IPS DF 4.7 (cell line): ENCODE measurements around the gene DGCR8.

Experiments
- DNase-seq: peaks from one replicate; pipeline ENCODE4 v3.0.0-alpha.2; 2013; ENCODE audit warnings: low spot score; ENCODE audit errors: extremely low read depth

The DGCR8 gene

DNA sequence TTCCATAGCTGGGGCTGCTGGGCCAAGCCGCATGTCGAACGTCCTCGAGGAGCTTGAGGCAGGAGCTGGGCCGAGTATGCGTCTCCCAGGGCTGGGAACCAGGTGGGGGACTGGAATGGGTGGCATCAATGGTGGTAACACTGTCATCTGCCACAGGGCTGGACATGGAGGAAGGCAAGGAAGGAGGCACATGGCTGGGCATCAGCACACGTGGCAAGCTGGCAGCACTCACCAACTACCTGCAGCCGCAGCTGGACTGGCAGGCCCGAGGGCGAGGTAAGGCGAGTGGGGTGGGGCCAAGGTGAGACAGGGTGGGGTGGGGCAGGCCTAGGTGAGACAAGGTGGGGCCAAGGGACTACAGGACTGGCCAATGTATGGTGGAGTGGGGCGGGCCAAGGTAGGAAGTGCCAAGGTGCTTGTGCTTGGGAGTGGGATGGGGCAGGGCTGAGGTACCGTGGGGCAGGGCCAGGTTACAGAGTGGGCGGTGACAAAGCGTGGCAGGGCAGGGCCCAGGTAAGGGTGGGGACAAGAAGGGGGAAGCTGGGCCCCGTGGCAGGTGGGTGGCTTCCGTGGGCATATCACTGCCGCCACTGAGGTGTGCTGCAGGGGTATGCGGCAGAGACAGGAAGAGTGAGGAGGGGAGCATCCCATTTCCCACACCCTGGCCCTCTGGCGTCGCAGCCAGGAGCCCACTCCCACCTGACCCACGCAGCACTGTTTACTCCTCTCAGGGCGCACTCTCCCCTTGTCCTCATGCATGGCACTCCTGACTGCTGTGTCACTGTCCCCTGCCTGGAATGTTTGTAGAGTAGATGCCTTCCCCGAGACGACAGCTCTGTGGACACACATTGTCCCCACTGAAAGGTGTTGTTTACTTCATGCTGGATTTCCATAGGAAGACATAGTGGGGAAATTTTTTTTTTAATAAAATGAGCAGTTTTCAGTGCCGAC, 27.5 kb upstream of the DGCR8 start:
- no peak for DNase-seq

DNA sequence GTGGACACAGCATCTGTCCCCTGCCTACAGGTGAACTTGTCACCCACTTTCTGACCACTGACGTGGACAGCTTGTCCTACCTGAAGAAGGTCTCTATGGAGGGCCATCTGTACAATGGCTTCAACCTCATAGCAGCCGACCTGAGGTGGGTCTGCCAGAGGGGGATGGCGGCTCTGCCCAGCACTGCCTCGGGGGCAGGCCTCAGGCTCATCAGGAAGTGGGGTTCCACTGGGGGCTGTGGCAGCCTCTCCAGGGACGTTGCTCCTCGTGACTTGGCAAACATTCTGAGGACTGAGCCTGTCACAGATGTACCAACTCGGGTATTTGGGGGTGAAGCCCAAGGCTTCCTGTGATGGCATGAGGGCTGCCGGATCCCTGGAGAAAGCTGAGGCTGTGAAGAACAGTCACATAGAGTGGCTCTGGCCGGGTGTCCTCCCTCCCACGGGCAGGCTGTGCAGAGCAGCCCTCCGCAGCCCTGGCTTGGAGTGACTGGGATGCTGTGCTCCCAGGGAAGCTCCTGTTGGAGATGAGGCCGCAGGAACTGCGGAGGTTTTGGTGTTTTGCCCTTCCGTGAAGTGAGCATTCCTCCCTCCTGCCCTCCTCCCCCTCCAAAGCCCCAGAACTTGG, 26.5 kb upstream of the DGCR8 start:
- DNase-seq: no peak

DNA sequence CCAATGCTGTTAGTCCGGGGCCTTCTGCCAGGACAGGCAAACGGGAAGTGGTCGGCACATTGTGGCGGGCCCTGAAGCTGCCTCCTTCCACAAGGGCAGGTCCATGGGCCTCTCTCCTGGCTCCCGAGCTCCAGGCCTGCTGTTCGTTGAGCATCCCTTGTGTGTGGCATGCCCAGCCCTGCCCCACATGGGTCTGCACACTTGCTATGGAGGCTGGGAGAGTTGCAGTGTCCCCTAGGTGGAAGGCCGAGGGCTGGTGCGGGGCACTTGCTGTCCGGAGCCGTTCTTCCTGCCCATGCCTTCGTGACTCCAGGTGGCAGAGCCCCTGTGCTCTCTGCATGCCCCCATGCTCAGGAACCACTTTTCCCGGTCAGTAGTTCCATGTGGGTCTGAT, 26.0 kb upstream of the DGCR8 start:
- DNase-seq: no peak

DNA sequence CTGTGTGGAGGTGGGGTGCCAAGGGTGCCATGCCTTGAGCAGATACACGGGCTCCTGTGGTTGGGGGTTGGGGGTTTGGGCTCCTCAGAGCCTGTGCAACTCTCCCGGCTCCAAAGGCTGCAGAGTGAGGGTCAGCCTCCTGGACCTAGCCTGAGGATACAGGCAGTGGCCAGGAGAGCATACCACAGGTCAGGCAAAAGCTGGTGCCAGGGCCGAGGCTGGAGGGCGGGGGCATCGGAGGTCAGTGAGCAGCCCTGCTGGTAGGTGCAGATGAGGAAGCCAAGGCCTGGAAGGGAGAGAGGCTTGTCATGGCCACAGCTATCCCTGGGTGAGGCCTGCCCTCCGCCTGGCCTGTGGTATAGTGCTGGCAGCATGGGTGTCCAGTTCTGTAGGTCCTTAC, 25.6 kb upstream of the DGCR8 start:
- DNase-seq: no peak

DNA sequence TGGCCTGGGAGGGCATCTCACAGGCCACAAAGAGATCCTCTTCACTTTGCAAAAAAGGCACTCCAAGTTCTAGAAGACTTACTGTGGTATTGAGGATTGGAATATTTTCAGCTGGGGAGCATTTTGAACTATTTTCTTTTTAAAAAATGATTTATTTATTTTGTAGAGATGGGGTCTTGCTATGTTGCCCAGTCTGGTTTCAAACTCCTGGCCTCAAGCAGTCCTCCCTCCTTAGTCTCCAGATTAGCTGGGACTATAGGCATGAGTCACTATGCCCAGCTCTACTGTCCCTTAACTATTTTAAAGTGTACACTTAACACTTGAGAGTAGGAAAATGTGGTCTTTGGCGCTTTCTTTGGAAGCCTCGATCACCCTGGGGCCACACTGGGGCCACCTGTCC, 24.9 kb upstream of the DGCR8 start:
- DNase-seq: no peak

DNA sequence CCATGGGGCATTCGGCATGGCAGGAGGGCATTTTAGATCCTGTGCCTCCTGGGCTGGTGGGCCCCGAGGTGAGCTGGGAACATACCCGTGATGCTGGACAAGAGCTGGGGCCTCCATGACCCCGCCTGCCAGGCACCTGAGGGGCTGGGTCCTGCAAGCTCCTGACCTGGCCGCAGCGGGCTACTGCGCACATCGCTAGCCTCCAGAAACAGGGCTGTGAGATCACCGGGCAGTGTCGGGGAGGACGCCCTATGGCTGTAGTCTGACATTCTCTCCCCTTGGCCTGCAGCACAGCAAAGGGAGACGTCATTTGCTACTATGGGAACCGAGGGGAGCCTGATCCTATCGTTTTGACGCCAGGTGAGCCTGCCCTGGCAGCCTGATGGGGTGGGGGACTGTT, 24.4 kb upstream of the DGCR8 start:
- no peak for DNase-seq

DNA sequence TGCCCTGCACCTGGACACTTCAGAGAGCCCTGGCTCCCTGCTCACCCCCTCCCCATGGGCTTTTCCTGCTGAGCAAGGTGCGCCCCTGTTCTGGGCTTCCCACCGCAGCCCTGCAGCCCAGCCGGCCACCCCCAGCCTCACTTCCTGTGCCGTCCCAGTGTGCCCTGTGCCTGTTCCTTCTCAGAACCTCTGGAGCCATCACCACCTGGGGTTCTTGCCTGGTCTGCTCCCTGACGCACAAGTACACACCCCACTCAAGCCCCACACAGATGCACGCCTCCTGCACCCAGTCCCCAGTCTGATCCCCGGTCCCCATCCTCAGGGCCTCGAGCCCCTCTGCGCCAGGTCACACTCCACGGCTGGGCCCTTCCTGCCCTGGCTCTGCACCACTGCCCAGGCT, 23.9 kb upstream of the DGCR8 start:
- DNase-seq: no peak

DNA sequence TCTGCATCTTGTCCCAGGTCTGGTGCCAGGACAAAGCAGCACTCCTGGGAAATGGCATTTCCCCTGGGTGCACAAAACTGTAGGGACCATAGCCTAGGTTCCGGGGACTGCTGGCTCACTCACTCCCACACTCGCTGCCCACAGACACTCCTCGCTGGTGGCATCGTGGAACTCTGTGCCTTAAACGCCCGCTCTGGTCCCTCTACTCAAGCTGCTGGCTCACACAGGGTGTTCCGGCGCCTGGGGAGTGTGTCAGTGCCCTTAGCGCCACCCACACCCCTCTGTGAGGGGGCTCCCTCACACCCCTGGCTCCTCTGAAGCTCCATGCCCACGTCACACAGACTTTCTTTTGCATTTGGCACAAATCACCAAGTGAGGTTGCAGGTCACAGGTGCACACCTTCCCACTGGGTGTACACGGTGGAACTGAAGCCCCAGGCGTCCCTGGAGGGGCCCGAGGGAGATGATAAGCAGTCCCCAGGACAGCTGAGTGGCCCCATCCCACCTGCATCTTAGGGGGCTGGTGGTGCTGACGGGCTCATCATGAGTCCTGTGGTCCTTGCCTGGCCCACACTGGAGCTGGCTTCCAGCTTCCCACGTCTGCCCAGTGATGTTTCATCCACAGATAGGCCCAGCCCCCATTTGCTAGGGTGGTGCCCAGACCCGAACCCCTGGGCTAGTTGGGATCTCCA, 23.2 kb upstream of the DGCR8 start:
- DNase-seq: no peak

DNA sequence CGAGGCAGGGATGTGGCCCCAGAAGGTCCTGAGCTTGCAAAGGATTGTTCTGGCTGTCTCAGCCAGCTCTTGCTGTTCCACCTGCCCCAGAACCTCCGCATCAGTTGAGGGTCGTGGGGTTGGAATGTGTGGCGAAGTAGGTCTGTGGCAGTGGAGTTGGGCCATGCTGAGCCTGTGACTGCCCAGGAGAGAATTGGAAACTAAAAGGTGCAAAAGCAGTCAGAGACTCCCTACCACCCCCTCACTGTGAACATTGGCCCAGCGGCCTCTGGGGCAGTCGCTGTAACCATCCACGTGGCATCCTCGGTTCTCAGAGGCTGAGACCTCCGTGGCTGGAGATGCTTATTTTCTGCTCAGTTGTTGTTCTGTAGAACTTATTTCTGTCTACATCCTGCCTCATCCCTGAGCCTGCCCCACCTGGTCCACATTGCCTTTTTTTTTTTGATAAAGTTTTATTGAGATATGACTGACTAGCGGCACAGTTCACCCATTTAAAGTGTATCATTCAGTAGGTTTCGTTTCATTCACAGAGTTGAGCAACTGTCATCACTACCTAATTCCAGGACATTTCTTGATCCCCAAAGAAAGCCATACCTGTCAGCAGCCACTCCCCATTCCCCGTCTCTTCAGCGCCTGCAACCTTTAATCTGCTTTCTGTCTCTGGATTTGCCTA, 22.3 kb upstream of the DGCR8 start:
- DNase-seq: no peak

DNA sequence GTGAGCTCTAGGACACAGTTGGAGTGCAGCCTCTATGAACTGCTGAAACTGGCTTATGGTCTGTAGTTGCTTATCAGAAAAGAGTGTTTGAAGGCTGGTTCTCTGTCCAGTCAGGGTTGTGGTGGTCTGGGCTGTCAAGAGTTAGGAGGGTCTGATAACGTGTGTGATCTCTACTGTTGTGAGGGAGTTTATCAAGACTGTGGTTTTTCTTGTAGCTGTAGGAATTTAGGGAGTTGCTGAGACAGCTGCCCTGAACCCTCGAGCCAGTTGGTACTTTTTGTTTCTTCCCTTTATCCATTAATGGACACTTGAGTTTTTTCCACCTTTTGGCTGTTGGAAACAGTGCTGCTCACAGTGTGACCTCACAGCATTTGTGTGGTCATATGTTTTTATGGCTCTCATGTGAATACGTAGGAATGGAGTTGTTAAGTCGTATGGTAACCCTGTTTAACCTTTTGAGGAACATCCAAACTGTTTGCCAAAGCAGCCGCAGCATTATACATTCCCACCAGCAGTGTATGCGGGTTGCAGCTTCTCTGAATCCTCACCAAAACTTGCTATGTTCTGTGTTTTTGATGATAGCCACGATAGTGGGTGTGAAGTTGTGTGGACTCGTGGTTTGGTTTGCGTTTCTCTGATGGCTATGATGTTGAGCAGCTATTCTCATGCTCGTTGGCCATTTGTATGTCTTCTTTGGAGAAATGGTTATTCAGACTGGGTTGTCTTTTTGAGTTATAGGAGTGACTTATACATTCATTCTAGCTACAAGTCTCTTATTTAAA, 20.9 kb upstream of the DGCR8 start:
- no peak for DNase-seq

DNA sequence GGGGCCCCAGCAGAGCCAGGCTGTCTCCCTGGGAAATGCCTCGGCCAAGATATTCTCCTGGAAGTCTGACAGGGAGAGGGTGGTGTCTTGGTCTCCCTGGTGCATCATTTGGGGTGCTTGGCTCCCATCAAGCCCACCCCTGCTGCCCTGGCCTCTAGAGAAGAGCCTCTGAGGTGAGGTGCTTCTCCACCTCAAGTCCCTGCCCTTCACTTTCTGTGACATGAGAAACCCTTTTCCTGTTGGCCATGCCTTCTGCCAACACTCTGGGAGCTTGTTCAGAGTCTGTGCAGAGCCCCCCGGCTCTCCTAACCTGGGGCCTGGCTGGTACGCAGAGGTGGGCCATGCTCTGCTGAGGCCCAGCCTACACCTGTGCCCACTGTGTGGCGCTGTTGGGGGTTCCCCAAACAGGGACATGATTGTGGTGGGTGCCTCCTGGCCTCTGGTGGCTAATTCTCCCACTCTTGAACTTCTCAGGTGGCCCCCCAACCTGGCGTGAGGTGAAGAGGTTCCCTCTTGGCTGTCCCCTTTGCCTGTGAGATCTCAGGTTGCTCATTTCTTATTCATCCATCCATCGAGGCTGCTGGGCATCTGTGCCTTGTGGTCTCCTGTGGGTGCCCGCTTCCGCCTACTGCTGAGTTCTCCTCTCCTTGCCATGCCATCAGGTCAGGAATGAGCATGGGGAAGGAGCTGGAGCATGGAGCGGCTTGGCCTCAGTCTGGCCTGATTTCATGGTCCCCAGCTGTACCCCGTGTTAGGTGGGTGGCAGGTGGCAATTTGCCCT, 19.2 kb upstream of the DGCR8 start:
- no peak for DNase-seq

DNA sequence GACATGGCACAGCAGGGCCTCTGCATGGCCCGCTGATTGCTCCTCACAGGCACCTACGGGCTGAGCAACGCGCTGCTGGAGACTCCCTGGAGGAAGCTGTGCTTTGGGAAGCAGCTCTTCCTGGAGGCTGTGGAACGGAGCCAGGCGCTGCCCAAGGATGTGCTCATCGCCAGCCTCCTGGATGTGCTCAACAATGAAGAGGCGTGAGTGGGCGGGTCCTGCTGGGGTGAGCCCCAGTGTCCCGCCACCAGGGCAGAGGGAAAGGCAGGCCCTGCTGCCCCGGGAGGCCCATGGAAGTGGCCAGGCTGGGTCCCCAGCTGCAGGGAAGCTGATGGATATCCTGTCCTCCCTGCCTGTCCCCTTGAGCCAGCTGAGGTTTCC, 18.6 kb upstream of the DGCR8 start:
- DNase-seq: no peak

DNA sequence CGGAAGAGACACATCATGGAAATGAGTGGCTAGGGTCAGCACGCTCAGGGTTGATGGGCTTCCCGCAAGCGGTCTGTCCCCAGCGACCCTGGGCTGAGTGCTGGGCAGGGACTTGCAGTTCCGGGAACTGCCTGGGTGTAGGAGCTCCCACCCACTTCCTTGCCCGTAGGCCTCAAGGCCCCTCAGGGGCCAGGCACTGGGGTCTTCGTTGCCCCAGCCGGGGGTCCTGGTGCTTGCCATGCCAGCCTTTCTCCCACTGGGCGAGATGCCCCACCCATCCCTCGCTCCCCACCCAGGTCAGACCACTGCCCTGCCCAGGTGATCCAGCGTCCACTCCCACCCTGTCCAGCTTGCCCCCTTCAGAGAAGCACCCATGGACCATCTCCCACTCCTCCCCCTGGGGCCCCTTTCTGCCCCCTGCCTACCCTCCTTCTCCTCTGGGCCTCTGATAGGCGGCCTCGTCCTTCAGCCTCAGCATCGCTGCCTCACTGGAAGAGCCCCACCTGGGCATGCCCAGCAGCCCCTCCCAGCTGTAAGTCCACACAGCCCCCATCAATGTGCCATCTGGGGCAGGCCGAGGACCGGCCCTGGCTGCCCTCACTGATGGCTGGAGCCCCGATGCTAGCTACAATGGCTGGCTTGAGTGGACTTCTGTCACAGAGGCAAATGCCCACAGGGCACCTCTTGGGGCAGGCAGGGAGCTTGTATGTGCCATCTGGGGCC, 17.8 kb upstream of the DGCR8 start:
- DNase-seq: no peak

DNA sequence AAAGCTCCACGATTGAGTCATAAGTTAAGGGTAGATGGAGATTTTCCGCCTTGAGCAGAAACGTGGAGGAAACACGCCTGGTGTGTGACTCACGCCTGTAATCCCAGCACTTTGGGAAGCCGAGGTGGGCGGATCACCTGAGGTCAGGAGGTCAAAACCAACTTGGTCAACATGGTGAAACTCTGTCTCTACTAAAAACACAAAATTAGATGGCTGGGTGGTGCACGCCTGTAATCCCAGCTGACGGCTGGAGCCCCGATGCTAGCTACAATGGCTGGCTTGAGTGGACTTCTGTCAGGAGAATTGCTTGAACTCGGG, 17.3 kb upstream of the DGCR8 start:
- no peak for DNase-seq

DNA sequence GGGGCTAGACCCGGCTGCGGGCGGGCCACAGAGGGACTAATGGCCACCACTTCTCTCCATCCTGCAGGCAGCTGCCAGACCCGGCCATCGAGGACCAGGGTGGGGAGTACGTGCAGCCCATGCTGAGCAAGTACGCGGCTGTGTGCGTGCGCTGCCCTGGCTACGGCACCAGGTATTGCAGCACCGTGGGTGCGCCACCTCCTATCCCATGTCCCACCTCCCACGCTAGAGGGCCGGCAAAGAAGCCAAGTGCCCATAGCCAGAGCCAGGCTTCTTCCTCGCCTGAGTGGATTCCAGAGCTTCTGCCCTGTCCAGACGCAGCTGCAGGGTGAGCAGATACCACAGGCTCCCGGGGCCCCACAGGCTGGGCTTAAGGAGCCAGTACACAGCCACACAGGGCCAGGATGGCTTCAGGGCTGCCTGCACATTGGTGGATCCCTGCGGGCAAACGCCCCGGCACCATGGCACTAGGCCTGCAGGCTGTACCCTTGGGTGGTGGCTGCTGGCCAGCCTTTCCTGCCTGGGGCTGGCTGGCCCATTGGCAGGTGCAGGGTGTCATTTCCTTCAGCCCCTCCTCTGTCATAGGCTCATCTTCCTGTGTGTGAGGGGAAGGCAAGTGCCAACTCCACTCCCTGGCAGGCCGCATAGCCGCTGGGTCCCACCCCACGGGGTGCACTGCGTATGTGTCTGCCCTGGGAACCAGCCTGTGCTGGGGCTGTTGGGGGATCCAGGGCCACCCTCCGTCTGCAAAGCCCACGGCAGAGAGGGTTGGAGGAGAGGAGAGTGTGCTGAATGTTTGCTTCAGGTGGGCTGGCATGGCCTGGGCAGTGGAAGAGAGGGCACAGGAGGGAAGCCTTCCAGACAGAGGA, 16.5 kb upstream of the DGCR8 start:
- no peak for DNase-seq

DNA sequence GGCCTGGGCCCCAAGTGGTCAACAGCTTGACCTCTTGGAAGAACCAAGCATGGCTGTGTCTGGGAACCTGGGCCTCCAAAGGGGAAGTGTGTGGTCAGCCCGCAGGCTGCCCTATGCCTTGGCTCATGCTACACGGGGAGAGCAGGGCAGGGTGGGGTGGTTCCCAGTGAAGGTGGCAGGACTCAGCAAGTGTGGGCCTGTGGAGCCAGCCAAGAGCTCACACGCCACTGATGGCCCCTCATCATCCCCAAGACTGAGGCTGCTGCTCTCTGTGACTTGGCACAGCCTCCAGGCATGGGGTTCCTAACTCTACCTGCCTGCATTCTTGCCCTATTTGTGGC, 15.9 kb upstream of the DGCR8 start:
- DNase-seq: no peak

DNA sequence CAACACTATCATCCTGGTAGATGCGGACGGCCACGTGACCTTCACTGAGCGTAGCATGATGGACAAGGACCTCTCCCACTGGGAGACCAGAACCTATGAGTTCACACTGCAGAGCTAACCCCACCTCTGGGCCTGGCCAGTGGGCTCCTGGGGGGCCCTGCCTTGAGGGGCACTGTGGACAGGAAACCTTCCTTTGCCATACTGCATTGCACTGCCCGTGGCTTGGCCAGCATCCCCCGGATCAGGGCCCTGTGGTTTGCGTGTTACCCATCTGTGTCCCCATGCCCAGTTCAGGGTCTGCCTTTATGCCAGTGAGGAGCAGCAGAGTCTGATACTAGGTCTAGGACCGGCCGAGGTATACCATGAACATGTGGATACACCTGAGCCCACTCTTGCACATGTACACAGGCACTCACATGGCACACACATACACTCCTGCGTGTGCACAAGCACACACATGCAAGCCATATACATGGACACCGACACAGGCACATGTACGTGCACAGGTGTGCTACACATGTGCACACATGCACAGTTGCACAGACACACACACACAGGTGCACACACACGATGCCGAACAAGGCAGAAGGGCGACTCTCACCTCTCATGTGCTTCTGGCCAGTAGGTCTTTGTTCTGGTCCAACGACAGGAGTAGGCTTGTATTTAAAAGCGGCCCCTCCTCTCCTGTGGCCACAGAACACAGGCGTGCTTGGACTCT, 15.3 kb upstream of the DGCR8 start:
- no peak for DNase-seq

DNA sequence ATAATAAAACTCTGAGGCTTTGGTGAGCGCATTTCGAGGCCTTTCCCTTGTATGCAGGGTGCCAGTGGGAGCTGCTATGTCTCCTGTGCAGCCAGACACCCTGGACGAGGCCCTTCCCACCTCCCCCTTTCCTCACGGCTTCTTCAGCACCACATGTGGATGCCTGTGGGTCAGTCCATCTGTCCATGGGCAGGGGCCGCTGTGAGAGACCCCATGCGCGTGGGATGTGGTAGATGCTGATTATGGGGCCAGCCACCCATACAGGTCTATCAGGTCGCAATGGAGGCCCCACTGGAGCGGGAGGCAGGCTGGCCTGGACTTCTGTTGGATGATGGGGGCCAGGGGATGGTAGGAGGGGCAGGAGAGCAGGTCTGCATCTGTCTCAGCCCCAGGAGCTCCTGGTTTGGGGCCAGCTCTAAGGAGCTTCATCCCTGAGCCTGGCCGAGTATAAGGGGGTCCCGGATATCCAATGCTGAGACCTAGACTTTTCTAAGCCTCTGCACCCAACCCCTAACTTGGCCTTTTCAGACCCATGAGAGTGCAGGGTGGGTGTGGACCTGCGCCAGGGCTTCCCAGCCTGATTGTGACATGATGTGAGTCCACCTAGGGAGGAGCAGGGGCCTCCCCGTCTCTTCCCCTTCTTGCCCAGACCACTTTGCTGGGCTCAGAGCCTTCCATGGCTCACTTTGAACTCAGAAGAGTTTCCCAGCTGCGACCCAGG, 14.0 kb upstream of the DGCR8 start:
- no peak for DNase-seq
